Esophagus squamous epithelium (tissue), 5 donors: ENCODE data around the gene CYSLTR1. TPM values are rescaled to one million over a fixed set of nuclear protein-coding genes. Genes with fewer than 3 reads are reported as not detected.
"Not testable (repeated sequence)": the region's sequence is repeated elsewhere in the genome, so short reads cannot be mapped to it uniquely, and the experiment has no call there.

Experiments
- DNase-seq: peaks from one replicate; lab custom pipeline; 2025; lab: John Stamatoyannopoulos, UW
- H3K27ac ChIP-seq, 4 donors: fragments of 200-600 bp; sonication (generic); one replicate each; pipeline ENCODE4 v1.5.1; 2016 to 2019; ENCODE audit warnings: mild to moderate bottlenecking in 1 of 4
- H3K27me3 ChIP-seq, 4 donors: fragments of 200-600 bp; sonication (generic); 1 replicate in 3 of 4; 2 replicates in 1 of 4; pipeline versions ENCODE4 v1.5.1 to v1.6.0; 2017 to 2021; ENCODE audit warnings: antibody characterized with exemption in 1 of 4
- H3K36me3 ChIP-seq, 3 donors: fragments of 200-600 bp; sonication (generic); one replicate each; pipeline ENCODE4 v1.5.1; 2016 to 2019
- H3K4me1 ChIP-seq, 3 donors: fragments of 200-600 bp; sonication (generic); one replicate each; pipeline ENCODE4 v1.5.1; 2017 to 2019
- H3K4me3 ChIP-seq, 4 donors: fragments of 200-600 bp; sonication (generic); 1 replicate in 3 of 4; 2 replicates in 1 of 4; pipeline ENCODE4 v1.5.1; 2016 to 2019; ENCODE audit warnings: mild to moderate bottlenecking in 2 of 4, moderate library complexity in 1 of 4
- H3K9me3 ChIP-seq, 3 donors: fragments of 200-600 bp; sonication (generic); one replicate each; pipeline ENCODE4 v1.5.1; 2016 to 2019
- CTCF ChIP-seq, 6 experiments: fragments of 450-650 bp in 4 of 6; fragments of 200-600 bp in 2 of 6; sonication (generic) in 2 of 6; IDR thresholded peaks; one replicate each; pipeline ENCODE4 v1.5.1; 2016 to 2019; ENCODE audit warnings: antibody characterized with exemption in 6 of 6, mild to moderate bottlenecking in 4 of 6, moderate library complexity in 4 of 6
- POLR2A ChIP-seq, 4 donors: fragments of 450-650 bp; IDR thresholded peaks; one replicate each; pipeline ENCODE4 v1.6.1; 2017; ENCODE audit warnings: antibody characterized with exemption in 4 of 4, mild to moderate bottlenecking in 4 of 4, moderate library complexity in 3 of 4
- WGBS, 2 donors: methylation state at CpG; one replicate each; pipeline ENCODE4 v1.1.5; 2018; 5-methylcytosine and 5-hydroxymethylcytosine counted together
- intact Hi-C: fragments of 100-400 bp; cut with DNase I; formaldehyde crosslinking; loops from one replicate; pipeline ENCODE4 v1.15.0; 2022
- total RNA-seq, 4 donors: library from RNA; depleted of rRNA; stranded (reverse); fragments of >200 nt; gene quantifications; one replicate each; pipeline ENCODE4 v1.1.0, GENCODE V29; 2016
- donor health status: DM: yes; HTN: yes; CAD: no.

CYSLTR1 gene
- total RNA-seq, 4 donors from 2014 or later, result 0.26 to 4.8 (median 0.85) TPM

- H3K27ac ChIP-seq, result no peak overlapping the region
- H3K27me3 ChIP-seq, result no peaks in the 10 kb centered on the region
- H3K9me3 ChIP-seq, result peaks cover 0 to 3% (median 0%) of the 10 kb centered on the region in 3 donors
- TF ChIP-seq POLR2A (IDR thresholded peaks at IDR 0.05), result no peak
- TF ChIP-seq CTCF (IDR thresholded peaks at IDR 0.05), result no peak
- no peaks in the 10 kb centered on the region for H3K4me1 ChIP-seq
- WGBS, 2 donors, result 65 to 66% methylated on average over 2 of the region's 2 CpGs
- no peaks in the 10 kb centered on the region for H3K36me3 ChIP-seq
- no peak overlapping the region for H3K4me3 ChIP-seq
- intact Hi-C loops, result no loop called here
- no peak for DNase-seq
Observed at GRCh38 chrX:78283511-78283910, 43.9 kb downstream of the CYSLTR1 start.

- Histone ChIP-seq H3K4me1 (no peaks in the 10 kb centered on the region), H3K27me3 (no peaks in the 10 kb centered on the region), H3K36me3 (no peaks in the 10 kb centered on the region), H3K27ac (no peak overlapping the region), H3K4me3 (no peak overlapping the region), H3K9me3 (no peaks in the 10 kb centered on the region)
- DNase-seq, result no peak
- intact Hi-C loops, result no loop called here
- TF ChIP-seq CTCF (IDR thresholded peaks at IDR 0.05), result no peak
- TF ChIP-seq POLR2A (IDR thresholded peaks at IDR 0.05), result no peak
Observed at GRCh38 chrX:78237127-78237526, 90.3 kb downstream of the CYSLTR1 start.

GRCh38 chrX:78226047-78226446 lies 101.4 kb downstream of the CYSLTR1 start:
- DNase-seq, H3K27ac ChIP-seq, H3K36me3 ChIP-seq, intact Hi-C loops, H3K9me3 ChIP-seq, H3K4me3 ChIP-seq, H3K4me1 ChIP-seq, H3K27me3 ChIP-seq: not testable (repeated sequence)

Other genes with a start within 250 kb of the CYSLTR1 start
- gene PGK1, start 223.4 kb downstream of the CYSLTR1 start, total RNA-seq, result 100 to 1,000 TPM; 179 to 377 (median 336) TPM
- gene TAF9B, start 188.0 kb downstream of the CYSLTR1 start, total RNA-seq, result 10 to 100 TPM in 3 of 4 donors, 1 to 10 TPM in 1; 6.6 to 25.2 (median 16.5) TPM